GM11168 (cell line): ENCODE results near the gene GATM.
"Not testable (repeated sequence)": the region's sequence is repeated elsewhere in the genome, so short reads cannot be mapped to it uniquely, and the experiment has no call there.

ENCODE experiments used
- in situ Hi-C: fragments of 300-500 bp; cut with MboI; formaldehyde crosslinking; loops from one replicate; pipeline ENCODE4 v1.12.0; 2022; ENCODE audit warnings: low sequenced_read_pairs; ENCODE audit not compliant: unreplicated experiment

The GATM gene

GRCh38 chr15:45391746-45392583, 13.6 kb upstream of the GATM start:
- in situ Hi-C loops: loop anchor here (5.0 kb wide), 1 partner anchor 185 kb away; no protein-coding TSS in a partner anchor

- in situ Hi-C loops: no loop called here
Measured at GRCh38 chr15:45389351-45389750, 11.0 kb upstream of the GATM start.

GRCh38 chr15:45387380-45388007, 9.2 kb upstream of the GATM start:
- in situ Hi-C loops: no loop called here

GRCh38 chr15:45386974-45387373, 8.6 kb upstream of the GATM start:
- in situ Hi-C loops: no loop called here

GRCh38 chr15:45386420-45386819, 8.1 kb upstream of the GATM start:
- in situ Hi-C loops: no loop called here

- in situ Hi-C loops: no loop called here
Measured at GRCh38 chr15:45385590-45385989, 7.2 kb upstream of the GATM start.

GRCh38 chr15:45384700-45385099, 6.4 kb upstream of the GATM start:
- in situ Hi-C loops: no loop called here

GRCh38 chr15:45378913-45379262, 544 bp upstream of the GATM start:
- in situ Hi-C loops: no loop called here

- in situ Hi-C loops: no loop called here
Measured at GRCh38 chr15:45377609-45378148, 665 bp downstream of the GATM start.

- in situ Hi-C loops: no loop called here
Measured at GRCh38 chr15:45376967-45377608, 1.3 kb downstream of the GATM start.

GRCh38 chr15:45376300-45376928, 1.9 kb downstream of the GATM start:
- in situ Hi-C loops: no loop called here

- in situ Hi-C loops: no loop called here
Measured at GRCh38 chr15:45375836-45376235, 2.5 kb downstream of the GATM start.

GRCh38 chr15:45373976-45374375, 4.4 kb downstream of the GATM start:
- in situ Hi-C loops: no loop called here

GRCh38 chr15:45372041-45372995, 6.0 kb downstream of the GATM start:
- in situ Hi-C loops: no loop called here

GRCh38 chr15:45371546-45371945, 6.8 kb downstream of the GATM start:
- in situ Hi-C loops: no loop called here

- in situ Hi-C loops: not testable (repeated sequence)
Measured at GRCh38 chr15:45370042-45370441, 8.3 kb downstream of the GATM start.

GRCh38 chr15:45367222-45367621, 11.1 kb downstream of the GATM start:
- in situ Hi-C loops: not testable (repeated sequence)

- in situ Hi-C loops: no loop called here
Measured at GRCh38 chr15:45364271-45364670, 14.1 kb downstream of the GATM start.

- in situ Hi-C loops: no loop called here
Measured at GRCh38 chr15:45363801-45364200, 14.5 kb downstream of the GATM start.
